ENCODE data around the gene GSG1L.

GSG1L gene

DNA sequence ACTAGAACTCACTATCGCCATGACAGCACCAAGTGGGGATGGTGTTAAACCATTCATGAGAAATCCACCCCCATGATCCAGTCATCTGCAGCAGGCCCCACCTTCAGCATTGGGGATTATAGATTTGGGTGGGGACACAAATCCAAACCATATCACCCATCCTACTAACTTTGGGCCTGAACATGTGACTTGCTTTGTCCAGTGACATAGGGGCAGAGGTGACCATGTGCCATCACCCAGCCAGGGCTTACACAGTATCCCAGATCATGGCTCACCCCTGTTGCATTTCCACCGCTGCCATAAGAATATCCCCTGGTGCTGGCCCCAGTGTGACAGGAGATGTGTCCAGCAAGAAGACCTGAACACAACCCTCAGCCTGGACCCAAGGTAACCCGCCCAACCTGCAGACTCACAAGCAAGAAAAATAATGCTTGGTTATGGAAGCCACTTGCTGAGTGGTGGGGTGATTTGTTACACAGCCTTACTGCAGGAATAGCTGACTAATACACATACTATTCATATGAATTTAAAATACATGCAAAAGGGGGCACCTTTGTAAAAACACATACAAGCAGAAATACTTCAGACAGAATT lies 130.9 kb downstream of the GSG1L start:
- no peak for DNase-seq

DNA sequence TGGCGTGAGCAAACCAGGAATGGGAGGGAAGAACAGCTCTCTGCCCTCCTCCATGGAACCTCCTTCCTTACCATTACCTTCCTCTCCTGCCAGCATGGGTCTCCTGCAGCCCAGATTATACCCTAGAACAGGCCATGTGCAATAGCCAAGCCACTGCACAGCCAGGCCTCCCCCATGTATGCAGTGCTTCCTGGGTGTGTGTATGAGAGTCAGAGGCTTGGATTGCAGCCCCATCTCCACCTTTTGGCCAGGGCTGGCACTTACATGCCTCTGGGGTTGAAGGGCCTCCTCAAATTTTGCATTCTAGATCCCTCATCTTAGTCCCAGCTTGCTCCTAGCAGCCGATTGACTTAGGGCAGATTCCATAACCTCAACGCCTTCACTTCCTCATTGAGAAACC lies 133.7 kb downstream of the GSG1L start:
- no peak for DNase-seq

DNA sequence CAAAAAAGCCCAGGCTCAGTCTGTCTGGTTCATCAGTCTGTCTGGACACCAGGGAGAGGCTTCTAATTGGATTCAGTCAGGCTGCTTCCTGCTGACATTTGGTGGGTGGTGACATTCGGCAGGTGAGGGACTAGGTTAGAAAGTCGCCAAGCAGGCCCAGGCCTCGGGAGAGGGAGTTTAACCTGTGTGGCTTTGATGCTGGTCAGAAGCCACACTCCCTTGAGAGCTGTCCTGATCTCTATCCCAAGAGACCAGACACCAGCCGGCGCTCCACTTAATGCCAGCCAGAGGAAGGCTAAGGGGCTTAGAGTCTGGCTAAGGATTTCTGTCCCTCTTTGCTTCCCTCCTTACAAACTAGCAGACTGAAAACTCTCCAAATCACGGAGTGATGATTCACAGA lies 135.0 kb downstream of the GSG1L start:
- no peak for DNase-seq

DNA sequence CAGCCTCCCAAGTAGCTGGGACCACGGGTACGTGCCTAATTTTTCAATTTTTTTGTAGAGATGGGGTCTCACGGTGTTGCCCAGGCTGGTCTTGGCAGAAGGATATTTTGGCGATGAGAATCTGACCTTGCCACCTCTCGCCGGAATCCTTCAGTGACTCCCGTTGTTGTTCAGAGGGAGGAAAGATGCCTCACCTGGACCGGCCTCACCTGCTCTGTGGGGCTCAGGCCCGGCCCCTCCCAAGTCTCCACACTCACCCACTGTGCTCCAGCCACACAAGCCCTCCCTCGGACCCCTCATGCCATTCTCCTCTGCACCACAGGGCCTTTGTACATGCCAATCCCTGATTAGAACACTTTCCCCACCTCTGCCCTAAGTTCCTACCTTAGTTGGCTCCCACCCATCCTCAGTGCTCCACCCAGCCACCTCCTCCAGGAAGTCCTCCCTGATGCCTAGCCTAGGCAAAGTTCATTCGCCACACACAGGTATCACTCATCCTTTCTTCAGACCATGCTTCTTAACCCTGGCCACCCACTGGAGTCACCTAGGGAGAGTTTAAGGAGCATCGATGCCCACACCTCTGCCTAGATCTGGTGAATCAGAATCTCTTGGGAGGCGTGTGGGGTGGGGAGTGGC lies 136.1 kb downstream of the GSG1L start:
- DNase-seq, result no peak

DNA sequence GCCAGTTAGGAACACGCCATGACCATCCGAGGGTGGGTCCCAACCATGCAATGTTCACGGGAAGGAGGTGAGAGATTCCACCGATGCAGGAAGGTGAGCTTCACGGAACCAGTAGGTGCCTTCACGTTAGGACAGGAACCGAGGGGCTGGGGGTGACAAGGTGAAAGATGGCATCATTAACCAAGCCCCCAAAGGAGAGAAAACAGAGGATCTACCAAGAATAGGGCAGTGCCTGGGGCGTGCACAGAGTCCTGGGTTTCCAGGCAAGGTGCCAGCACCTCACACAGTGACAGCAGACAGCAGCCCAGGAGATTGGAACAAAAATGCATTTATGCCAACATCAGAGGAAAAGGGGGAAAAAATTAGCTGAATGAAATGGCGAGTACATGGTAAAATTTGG lies 137.9 kb downstream of the GSG1L start:
- peak in 1 of 2 experiments; percentile 2 for DNase-seq

DNA sequence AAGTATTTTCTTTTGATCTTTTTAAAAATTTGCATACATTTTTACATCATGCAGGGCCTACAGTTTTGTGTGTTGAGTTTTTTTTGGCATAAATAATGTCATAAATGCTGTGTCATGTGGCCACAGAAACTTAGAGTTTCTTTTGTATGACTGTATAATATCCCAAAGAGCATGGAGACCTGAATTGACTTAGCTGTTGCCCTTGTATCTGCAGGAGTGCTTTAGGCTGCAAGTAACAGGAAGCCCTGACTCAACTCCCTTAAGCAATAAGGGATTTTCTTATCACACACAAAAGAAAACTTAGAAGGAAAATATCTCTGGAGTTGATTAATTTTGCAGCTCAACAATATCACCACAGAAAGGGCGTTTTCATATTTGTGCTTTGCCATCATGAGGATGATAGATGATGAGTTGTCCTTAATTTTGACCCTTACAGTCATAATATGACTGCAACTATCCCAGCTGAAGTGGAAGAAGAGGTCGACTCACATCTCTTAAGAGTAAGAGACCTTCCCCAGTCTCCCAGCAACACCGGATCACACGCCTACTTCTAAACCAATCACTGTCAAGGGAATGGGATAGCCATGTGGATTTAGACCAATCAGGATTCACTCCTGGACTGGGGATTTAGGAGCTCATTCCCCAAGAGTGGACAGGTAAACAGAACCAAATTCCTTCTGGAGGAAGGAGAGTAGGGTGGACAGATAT lies 138.9 kb downstream of the GSG1L start:
- no peak for DNase-seq

DNA sequence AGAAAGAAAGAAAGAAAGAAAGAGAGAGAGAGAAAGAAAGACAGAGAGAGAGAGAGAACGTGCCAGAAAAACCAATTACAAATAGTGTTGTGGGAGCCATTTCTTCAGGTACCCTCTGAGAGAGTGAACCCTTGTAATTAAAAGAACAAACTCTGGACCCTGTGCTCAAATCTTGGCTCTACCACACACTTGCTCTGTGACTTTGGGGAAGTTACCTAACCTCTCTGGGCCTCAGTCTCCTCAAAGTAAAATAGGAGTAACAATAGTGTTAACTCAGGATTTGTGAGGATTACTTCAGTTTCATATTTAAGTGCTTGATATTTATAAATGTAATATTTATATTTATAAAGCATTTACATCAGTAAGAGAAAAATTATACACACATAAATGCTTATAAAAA lies 139.8 kb downstream of the GSG1L start:
- DNase-seq, result no peak

DNA sequence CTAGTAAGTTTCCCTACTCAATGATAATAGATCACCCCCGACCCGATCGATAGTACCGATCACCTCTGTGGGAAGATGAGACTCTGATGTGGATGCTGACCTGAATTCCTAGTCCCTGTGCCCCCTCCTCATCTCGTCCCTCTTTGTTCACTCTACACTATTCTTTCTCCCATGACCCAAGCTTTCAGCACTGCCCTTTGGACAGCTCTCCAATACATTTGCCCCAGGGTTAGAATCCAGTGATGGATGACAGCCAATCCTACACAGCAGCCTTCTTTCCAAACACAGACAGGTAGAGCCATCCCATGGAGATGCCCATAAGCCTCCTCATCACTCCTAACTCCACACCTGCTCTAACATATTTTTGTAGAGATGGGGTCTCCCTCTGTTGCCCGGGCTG lies 141.1 kb downstream of the GSG1L start:
- no peak for DNase-seq

DNA sequence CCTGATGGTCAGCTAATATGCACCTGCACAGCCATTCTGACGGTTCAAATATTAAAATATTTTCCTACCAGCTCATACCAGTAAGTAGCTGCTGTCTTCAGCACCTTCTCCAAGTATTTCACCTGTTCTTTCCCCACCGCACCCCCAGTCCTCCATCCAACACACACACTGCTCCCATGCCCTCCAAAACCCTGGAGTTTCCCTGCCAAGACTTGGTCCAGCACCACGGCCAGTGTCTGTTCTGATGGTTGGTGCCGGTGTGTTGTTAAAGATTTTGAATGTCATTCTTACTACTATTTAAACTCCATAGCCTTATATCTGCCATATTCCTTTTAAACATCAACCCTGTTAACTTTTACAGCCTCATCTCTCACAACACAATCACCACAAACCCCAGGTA lies 142.4 kb downstream of the GSG1L start:
- no peak for DNase-seq

DNA sequence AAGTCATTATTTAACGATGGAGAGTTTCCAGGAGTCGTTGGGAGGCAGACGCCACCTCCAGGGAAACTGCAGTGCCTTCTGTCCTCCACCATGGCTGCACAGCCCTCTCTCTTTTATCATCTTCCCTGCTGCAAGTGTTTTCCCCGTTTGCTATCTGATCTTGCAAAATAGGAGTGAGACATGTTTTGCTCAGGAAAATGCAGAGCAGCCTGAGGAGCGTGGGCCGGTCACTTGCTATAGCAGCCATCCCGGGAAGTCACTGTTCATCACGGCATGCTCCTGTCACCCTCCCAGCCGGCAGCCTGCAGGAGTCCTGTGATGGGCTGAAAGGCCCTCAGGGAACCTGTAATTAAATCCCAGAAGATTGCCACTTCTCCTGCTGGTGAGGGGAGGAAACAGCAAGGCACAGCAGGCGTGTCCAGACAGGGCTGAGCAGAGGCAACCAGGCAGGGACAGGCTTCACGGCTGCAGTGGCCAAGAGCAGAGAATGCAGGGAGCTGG lies 143.1 kb downstream of the GSG1L start:
- no peak for DNase-seq

DNA sequence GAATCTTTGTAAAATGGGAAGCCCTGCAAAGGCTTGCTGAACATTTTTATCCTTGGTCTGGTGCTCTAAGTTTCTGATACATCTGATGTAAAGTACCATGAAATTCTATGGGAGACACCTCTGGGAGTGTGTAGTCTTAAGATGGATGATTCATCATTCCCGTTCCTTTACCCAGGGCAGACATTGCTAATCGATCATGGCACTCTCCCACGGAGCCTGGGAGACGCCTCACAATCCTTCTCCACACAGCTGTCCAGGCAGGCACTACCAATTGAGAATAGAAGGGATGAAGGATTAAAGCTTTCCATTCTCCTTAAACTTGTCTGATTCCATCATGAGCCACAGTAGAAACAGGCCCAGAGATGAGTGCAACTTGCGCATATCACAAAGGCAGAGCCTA lies 144.8 kb downstream of the GSG1L start:
- no peak for DNase-seq

DNA sequence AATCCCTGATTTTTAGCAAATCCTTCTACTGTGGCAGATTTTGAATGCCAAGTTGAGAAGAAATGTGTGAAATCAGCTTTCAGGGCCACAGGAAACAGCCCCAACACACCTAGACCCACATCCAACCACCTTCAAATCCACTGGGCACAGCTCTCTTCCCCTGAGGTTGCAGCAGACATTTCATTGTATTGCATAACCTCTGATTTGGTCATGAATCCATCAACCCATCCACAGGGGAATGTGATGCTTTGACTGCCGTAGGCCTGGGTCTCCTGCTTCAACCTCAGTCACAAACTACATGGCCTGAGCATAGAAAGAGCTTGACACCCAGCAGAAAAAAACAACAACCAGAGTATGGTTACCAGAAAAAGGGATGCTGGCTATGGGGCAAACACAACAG lies 145.6 kb downstream of the GSG1L start:
- DNase-seq, result no peak

DNA sequence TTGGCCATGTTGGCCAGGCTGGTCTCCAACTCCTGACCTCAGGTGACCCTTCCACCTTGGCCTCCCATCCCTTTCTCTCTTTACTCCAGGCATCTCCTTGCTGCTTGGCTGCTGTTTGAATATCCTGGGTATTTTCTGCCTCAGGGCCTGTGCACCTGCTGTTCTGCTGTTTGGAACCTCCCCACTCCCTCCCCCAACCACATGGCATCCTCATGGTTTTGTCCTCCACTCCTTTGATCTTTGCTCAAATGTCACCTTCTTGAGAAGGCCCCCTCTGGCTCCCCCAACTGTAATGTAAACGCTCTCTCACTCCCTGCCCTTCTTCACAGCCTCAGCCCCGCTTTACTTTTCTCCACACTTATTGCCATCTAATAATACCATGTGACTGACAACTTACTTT lies 152.0 kb downstream of the GSG1L start:
- DNase-seq, result no peak

DNA sequence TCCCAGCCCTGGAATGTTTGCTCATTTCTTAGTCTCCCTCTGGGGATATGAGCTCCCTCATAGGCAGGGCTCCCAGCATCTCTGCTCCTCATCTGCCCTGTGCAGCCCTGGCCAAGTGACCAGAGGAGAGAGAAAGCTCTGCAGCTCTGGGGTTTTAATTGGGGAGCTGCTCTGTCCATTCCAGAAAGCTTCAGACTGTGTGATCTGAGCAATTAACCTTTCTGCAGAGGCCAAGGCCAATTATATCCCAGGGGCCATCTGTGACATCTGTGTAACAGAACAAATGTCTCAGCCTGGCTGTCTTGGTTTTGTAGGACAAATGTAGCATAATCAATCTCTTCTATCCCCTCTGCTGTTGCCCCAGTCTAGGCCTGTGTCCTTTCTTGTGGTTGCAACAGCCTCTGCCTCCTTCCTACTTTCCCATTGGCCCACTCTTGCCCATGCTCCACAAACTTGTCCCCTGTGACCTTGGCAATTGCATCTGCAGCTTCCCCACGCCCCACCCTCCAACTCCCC lies 156.0 kb downstream of the GSG1L start:
- DNase-seq, result no peak

DNA sequence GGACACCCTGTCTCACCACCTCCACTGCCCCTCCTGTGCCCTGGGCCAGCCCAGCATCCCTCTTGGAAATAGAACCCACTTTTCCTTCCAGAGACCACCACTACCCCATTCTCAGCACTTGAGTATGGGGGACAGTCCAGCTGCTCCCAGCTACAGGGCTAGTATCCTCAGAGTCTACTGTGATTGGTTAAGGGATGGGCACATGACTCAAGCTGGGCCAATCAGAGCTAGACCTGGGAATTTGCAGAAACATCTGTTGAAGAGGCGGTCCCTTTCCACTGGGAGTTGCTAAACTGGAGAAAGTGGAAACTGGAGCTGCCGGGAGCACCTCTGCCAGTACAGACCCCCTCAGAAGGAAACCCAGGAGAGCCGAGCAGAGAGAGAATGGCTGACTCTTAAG lies 156.6 kb downstream of the GSG1L start:
- DNase-seq, result no peak

DNA sequence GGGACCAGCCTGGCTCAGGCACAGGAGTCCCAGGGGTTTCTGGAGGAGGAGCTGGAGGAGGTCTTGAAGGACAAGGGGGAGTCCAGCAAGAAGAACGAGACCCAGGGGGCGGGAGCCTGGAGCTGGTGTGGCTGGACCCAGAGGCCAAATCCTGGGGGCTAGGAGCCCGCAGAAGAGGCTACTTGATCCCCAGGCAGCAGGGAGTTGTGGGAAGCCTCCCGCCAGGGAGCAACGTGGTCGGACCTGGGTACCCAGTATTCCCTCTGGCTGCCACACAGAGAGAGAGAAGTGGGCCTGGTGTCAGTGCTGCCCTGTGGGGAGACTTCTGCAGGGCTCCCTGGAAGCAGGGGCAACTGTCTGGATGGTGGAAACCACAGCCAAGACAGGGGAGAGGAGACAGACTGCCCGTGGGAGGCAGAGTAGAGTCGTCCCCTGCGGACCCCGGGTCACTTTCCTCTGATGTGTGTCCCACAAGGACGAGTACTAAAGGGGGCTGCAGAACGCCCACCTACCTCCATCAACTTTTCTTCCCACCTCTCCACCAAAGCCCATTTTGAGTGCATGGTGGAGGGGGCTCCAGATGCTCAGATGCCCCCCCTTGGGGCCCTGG lies 160.4 kb downstream of the GSG1L start:
- no peak for DNase-seq

DNA sequence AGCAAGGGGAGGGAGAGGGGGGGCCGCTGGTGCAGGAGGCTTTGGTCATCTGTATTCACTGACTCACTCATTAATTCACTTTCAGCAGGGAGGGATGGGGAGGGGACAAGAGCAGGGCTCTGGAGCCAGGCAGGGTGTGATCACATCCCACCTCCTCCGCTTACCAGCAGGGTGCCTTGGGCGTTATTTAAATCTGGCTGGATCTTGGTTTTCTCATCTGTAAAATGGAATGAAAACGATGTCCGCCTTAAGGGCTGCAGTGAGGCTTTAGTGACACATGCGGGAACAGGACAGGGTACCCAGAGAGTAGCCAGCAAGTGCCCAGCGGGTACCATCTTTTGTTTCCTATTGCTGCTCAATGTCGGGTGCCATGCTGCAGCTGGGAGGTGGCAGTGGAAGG lies 161.0 kb downstream of the GSG1L start:
- no peak for DNase-seq

DNA sequence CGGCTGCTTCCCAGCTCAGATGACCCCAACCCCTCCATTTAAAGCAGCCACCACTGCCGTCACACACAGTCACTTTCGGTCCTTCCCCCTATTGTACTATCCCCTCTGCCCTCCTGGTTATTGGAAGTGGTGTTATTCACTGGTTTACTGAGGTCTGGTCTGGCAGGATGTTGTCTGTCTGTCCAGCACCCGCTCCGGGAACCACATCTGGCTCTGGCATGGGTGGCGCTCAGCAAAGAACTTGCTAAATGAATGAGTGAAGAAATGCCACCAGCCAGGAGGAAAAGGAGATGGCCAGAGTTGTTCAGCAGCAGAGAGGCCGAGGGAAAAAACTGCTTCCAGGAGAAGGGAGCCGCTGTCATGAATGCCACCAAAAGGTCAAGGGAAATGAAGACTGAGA lies 161.6 kb downstream of the GSG1L start:
- DNase-seq, result no peak

DNA sequence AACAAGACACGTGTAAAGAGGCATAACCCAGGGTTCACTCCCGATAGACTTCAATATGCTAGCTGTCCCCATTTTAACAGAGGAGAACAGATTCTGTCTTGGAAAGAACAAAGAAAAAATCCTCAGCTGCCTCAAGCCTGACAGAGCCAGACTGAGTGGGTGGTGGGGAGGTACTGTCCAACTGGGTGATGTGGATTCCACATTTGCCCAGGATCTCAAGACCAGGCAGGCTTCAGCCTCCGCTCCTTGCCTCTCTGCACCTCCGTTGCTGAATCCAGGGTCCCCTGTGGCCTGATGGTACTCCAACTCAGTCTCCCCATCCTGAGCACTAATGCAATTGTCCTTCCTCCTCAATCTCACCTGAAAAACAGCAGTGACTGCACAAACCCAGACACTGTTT lies 163.8 kb downstream of the GSG1L start:
- no peak for DNase-seq

DNA sequence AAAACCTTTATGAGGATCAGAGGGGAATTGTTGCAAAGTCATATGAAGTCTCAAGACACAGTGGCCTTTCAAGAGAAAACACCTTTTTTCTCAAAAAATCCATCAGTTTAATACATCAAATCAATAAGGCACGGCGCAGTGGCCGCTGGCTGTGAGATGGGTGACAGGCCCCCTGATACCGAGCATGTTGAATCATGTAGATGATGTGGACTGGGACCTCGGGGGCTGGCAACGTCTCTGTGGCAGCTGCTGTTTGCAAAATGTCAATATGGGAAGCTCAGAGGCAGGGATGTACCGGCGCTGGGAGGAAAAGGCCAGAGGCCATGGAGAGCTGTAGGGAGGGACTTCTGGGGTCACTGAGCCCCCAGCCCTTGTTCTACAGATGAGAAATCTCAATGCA lies 169.1 kb downstream of the GSG1L start:
- DNase-seq, result no peak

DNA sequence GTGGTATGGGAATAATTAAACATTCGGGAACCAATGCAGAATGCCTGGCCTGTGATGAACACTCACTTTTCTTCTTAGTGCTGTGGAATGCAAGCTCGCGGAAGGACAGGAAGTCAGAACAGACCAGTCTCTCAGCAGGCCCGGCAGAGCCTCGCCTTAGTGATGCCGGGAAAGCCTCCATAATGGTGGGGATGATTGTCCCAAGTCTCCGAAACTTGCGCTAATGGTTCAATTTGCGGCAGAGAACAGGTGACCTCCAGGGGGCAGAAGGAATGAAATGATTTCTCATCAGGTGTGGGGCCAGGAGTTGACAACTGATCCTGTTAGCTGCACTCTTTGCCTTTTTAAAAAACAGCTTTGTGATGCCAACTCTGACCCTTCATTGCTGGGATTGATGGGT lies 170.6 kb downstream of the GSG1L start:
- DNase-seq, result no peak

DNA sequence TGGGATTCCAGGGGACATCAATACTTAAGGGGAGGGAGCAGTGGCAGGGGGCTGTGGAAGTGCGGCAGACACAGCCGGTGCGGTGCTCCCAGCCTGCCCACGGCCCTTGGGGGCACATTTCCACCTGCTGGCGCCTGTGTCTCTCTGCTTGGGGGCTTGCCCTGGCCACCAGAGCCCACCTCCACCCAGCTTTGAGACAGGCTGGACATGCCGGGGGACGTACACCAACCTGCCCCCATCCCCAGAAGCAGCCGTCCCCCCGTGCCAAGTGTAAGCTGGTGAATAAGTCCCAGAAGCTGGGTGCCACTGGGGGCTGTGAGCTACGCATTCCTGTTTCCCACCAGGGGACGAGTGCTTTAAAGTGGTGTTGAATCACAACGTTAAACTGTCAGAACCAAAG lies 172.6 kb downstream of the GSG1L start:
- DNase-seq, result no peak

DNA sequence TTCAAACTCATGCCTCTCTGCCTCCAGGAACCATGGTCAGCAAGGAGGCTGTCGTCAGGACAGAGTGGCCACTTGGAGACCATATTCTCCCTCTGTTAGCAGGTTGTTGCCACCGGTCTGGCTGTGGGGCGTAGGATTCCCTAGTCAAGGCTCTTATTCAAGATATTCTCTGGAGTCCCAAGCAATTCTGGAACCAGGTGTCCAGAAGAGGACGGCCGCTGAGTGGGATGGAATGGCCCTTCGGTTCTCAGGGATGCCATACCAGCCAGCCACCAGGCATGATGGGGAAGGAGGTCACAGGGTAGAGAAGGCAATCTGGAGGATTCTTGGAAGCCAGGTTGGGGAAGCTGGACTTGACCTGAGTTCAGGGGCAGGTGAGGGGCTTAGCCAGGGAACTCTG lies 173.5 kb downstream of the GSG1L start:
- DNase-seq, result no peak

DNA sequence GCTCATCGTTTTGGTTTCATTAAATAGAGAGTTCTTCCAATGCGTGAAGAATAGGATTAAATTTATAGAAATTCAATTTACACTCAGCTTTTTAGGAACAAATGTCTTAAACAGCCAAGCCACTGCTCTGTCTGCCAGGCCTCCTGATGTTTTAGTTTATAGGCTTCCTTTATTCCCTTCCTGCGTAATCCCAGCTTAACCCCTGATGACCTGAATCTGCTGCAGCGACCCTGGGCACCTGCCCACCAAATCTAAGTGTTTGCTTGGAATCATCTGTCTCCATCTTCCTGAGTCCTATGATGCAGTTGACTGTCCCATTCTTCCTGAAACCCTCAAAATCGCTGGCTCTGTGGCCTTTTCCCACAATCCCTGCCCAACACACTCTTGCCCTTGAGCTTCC lies 179.9 kb downstream of the GSG1L start:
- no peak for DNase-seq

All from NCI-H446 (cell line).